H9 (cell line): ENCODE measurements around the gene LIMS1. TPM values are rescaled to one million over a fixed set of nuclear protein-coding genes. Genes with fewer than 3 reads are reported as not detected.
"Not testable (repeated sequence)": the region's sequence is repeated elsewhere in the genome, so short reads cannot be mapped to it uniquely, and the experiment has no call there.

Source experiments
- DNase-seq: peaks from one replicate; pipeline ENCODE4 v3.0.0-alpha.2; 2017
- H2AFZ ChIP-seq: one replicate; pipeline ENCODE4 v1.6.1; 2013; ENCODE audit warnings: mild to moderate bottlenecking, low read length, control low read depth, moderate library complexity
- H2AK5ac ChIP-seq: 2 replicates; pipeline ENCODE4 v1.6.1; 2013; ENCODE audit warnings: low read length, control low read depth, mixed read lengths; ENCODE audit not compliant: insufficient read length
- H2BK120ac ChIP-seq: one replicate; pipeline ENCODE4 v1.6.1; 2013; ENCODE audit warnings: low read depth, mild to moderate bottlenecking, low read length, control low read depth, inconsistent platforms; ENCODE audit not compliant: poor library complexity, severe bottlenecking
- H2BK12ac ChIP-seq: 2 replicates; pipeline ENCODE4 v1.6.1; 2013; ENCODE audit warnings: low read length, control low read depth, mixed read lengths, low read depth; ENCODE audit not compliant: insufficient read length
- H2BK15ac ChIP-seq: 2 replicates; pipeline ENCODE4 v1.6.1; 2013; ENCODE audit warnings: low read depth, low read length, control low read depth
- H2BK20ac ChIP-seq: one replicate; pipeline ENCODE4 v1.6.1; 2013; ENCODE audit warnings: low read depth, mild to moderate bottlenecking, low read length, control low read depth, inconsistent platforms; ENCODE audit not compliant: poor library complexity, severe bottlenecking
- H2BK5ac ChIP-seq: 2 replicates; pipeline ENCODE4 v1.6.1; 2013; ENCODE audit warnings: low read length, control low read depth, mixed read lengths; ENCODE audit not compliant: insufficient read length
- H3K14ac ChIP-seq: 2 replicates; pipeline ENCODE4 v1.6.1; 2013; ENCODE audit warnings: low read length, control low read depth; ENCODE audit not compliant: insufficient read depth
- H3K18ac ChIP-seq: 2 replicates; pipeline ENCODE4 v1.6.1; 2013; ENCODE audit warnings: low read depth, mild to moderate bottlenecking, mixed read lengths, low read length, control low read depth; ENCODE audit not compliant: insufficient read length
- H3K23ac ChIP-seq: 2 replicates; pipeline ENCODE4 v1.6.1; 2013; ENCODE audit warnings: low read length, control low read depth, mixed read lengths, low read depth; ENCODE audit not compliant: insufficient read length
- H3K23me2 ChIP-seq: 2 replicates; pipeline ENCODE4 v1.6.1; 2013; ENCODE audit warnings: low read depth, mild to moderate bottlenecking, mixed read lengths, low read length, control low read depth; ENCODE audit not compliant: insufficient read length, poor library complexity, severe bottlenecking
- H3K27ac ChIP-seq: 2 replicates; pipeline ENCODE4 v1.5.1; 2013; ENCODE audit warnings: low read length, control low read depth, mixed read lengths, low read depth; ENCODE audit not compliant: insufficient read length
- H3K27me3 ChIP-seq: 2 replicates; pipeline ENCODE4 v1.6.1; 2013; ENCODE audit warnings: low read length, control low read depth, inconsistent platforms; ENCODE audit not compliant: insufficient read depth
- H3K4ac ChIP-seq: 2 replicates; pipeline ENCODE4 v1.6.1; 2013; ENCODE audit warnings: low read depth, mild to moderate bottlenecking, control low read depth, inconsistent platforms, low read length, moderate library complexity
- H3K4me1 ChIP-seq: 2 replicates; pipeline ENCODE4 v1.6.1; 2013; ENCODE audit warnings: low read length, control low read depth, inconsistent platforms; ENCODE audit not compliant: insufficient read depth
- H3K4me2 ChIP-seq: 2 replicates; pipeline ENCODE4 v1.6.1; 2013; ENCODE audit warnings: low read length, control low read depth, mixed read lengths; ENCODE audit not compliant: insufficient read length, insufficient read depth
- H3K56ac ChIP-seq: 2 replicates; pipeline ENCODE4 v1.6.1; 2013; ENCODE audit warnings: low read depth, mild to moderate bottlenecking, mixed read lengths, low read length, control low read depth; ENCODE audit not compliant: insufficient read length
- H3K79me1 ChIP-seq: 2 replicates; pipeline ENCODE4 v1.6.1; 2013; ENCODE audit warnings: low read depth, mild to moderate bottlenecking, moderate library complexity, low read length, control low read depth, inconsistent platforms; ENCODE audit not compliant: insufficient read depth, poor library complexity, severe bottlenecking
- H3K79me2 ChIP-seq: 2 replicates; pipeline ENCODE4 v1.6.1; 2013; ENCODE audit warnings: low read length, control low read depth, inconsistent platforms; ENCODE audit not compliant: insufficient read depth
- H3K9ac ChIP-seq: 2 replicates; pipeline ENCODE4 v1.6.1; 2013; ENCODE audit warnings: low read length, control low read depth, mixed read lengths; ENCODE audit not compliant: insufficient read length; ENCODE audit errors: extremely low read depth
- H3K9me3 ChIP-seq: one replicate; pipeline ENCODE4 v1.6.1; 2013; ENCODE audit warnings: low read depth, low read length, inconsistent platforms; ENCODE audit not compliant: control insufficient read depth
- H3T11ph ChIP-seq: one replicate; pipeline ENCODE4 v1.6.1; 2013; ENCODE audit warnings: mild to moderate bottlenecking, low read length, control low read depth, inconsistent platforms
- H4K20me1 ChIP-seq: one replicate; pipeline ENCODE4 v1.6.1; 2013; ENCODE audit not compliant: control insufficient read depth, insufficient read length, insufficient read depth
- H4K5ac ChIP-seq: 2 replicates; pipeline ENCODE4 v1.6.1; 2013; ENCODE audit warnings: low read depth, mild to moderate bottlenecking, mixed read lengths, low read length, control low read depth; ENCODE audit not compliant: insufficient read length
- H4K8ac ChIP-seq: replicated peaks from 2 replicates; pipeline ENCODE4 v1.6.1; 2013; ENCODE audit warnings: low read length, control low read depth, mixed read lengths, low read depth; ENCODE audit not compliant: insufficient read length
- H4K91ac ChIP-seq: 2 replicates; pipeline ENCODE4 v1.6.1; 2013; ENCODE audit warnings: low read depth, mild to moderate bottlenecking, moderate library complexity, mixed read lengths, low read length, control low read depth; ENCODE audit not compliant: insufficient read length
- H3K27ac Mint-ChIP-seq, 3 experiments: 2 replicates in 2 of 3; 3 replicates in 1 of 3; pipeline ENCODE4 v1.8.0; 2020 to 2021; ENCODE audit warnings: mixed read lengths in 3 of 3, mild to moderate bottlenecking in 1 of 3, moderate library complexity in 1 of 3
- H3K27me3 Mint-ChIP-seq: 2 replicates; pipeline ENCODE4 v1.8.0; 2021; ENCODE audit warnings: low read depth, mild to moderate bottlenecking, moderate library complexity, mixed read lengths
- H3K36me3 Mint-ChIP-seq, 3 experiments: 2 replicates in 2 of 3; 3 replicates in 1 of 3; pipeline ENCODE4 v1.8.0; 2020 to 2021; ENCODE audit warnings: low read depth in 3 of 3, mixed read lengths in 3 of 3; ENCODE audit not compliant: insufficient read depth in 1 of 3
- H3K4me1 Mint-ChIP-seq, 2 experiments: 2 replicates each; pipeline ENCODE4 v1.8.0; 2020; ENCODE audit warnings: mixed read lengths in 2 of 2
- H3K4me3 Mint-ChIP-seq, 2 experiments: 2 replicates in 1 of 2; 3 replicates in 1 of 2; pipeline ENCODE4 v1.8.0; 2020 to 2021; ENCODE audit warnings: mild to moderate bottlenecking in 2 of 2, mixed read lengths in 2 of 2, moderate library complexity in 1 of 2
- H3K9me3 Mint-ChIP-seq, 2 experiments: 2 replicates in 1 of 2; 3 replicates in 1 of 2; pipeline ENCODE4 v1.8.0; 2020; ENCODE audit warnings: mild to moderate bottlenecking in 2 of 2, mixed read lengths in 2 of 2, moderate library complexity in 1 of 2
- total RNA-seq: library from RNA; stranded (reverse); gene quantifications from 2 replicates; pipeline ENCODE4 v1.2.1, GENCODE V29; 2021

Gene LIMS1
- total RNA-seq, 1 experiment from 2014 or later = 37.7 TPM

DNA sequence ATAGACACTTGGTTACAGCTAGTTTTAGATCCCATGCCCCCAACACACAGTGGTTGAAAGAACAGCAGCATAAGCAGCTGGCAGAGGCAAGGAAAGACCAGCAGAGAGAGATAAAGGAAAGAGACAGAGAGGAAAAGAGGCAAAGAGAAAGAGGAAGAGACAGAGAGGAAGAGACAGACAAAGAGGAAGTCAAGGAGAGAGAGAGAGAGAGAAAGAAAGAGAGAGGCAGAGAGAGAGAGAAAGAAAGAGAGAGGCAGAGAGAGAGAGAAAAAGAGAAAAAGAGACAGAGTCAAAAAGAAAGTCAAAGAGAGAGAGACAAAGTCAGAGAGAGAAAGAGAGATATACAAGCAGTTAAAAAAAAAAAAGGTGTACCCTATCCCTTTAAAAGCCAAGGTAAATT lies 9.0 kb upstream of the LIMS1 start:
- H3K27ac ChIP-seq, H3T11ph ChIP-seq, H3K27me3 ChIP-seq, H2AK5ac ChIP-seq, H3K4me3 Mint-ChIP-seq, H2BK5ac ChIP-seq, H2BK15ac ChIP-seq, DNase-seq, H3K9ac ChIP-seq, H4K5ac ChIP-seq, H3K79me2 ChIP-seq, H3K4me1 Mint-ChIP-seq, H3K56ac ChIP-seq, H3K23ac ChIP-seq, H3K79me1 ChIP-seq, H4K20me1 ChIP-seq, H3K27me3 Mint-ChIP-seq, H3K36me3 Mint-ChIP-seq, H3K4ac ChIP-seq, H2AFZ ChIP-seq, H4K8ac ChIP-seq, H3K4me2 ChIP-seq, H3K14ac ChIP-seq, H4K91ac ChIP-seq, H2BK20ac ChIP-seq, H2BK120ac ChIP-seq, H3K18ac ChIP-seq, H3K4me1 ChIP-seq, H3K9me3 Mint-ChIP-seq, H3K9me3 ChIP-seq, H2BK12ac ChIP-seq, H3K23me2 ChIP-seq: not testable (repeated sequence)
- peak overlapping the region in 2 of 3 experiments; percentile 2 to 39; a peak in 2 of 7 replicates for H3K27ac Mint-ChIP-seq
